NCI-H446 (cell line): ENCODE data around the gene SEPHS2.
"Not testable (repeated sequence)": the region's sequence is repeated elsewhere in the genome, so short reads cannot be mapped to it uniquely, and the experiment has no call there.

ENCODE experiments used
- DNase-seq, 2 experiments: peaks; one replicate each; lab custom pipeline; 2025; lab: John Stamatoyannopoulos, UW

SEPHS2 gene

DNA sequence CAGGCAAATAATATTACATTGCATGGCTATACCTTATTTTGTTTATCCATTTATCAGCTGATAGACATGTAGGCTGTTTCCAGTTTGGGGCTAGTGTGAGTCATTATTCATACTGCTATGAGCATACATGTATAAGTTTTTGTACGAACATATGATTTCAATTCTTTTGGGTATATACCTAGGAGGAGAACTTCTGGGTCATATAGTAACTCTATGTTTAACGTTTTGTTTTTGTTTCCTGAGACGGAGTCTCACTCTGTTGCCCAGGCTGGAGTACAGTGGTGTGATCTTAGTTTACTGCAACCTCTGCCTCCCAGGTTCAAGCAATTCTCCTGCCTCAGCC, 24.5 kb upstream of the SEPHS2 start:
- no peak for DNase-seq

DNA sequence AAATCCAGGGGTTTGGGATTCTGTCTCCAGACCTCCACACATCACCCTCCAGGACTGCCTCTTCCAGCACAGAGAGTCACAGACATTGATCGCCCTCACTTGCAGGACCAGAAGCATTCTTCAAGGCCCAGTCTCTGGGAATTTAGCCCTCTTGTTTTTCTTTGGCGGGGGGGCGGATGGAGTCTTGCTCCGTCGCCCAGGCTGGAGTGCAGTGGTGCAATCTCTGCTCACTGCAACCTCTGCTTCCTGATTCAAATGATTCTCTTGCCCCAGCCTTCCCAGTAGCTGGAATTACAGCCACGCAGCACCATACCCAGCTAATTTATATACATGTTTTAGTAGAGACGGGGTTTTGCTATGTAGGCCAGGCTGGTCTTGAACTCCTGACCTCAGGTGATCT, 18.4 kb upstream of the SEPHS2 start:
- no peak for DNase-seq

DNA sequence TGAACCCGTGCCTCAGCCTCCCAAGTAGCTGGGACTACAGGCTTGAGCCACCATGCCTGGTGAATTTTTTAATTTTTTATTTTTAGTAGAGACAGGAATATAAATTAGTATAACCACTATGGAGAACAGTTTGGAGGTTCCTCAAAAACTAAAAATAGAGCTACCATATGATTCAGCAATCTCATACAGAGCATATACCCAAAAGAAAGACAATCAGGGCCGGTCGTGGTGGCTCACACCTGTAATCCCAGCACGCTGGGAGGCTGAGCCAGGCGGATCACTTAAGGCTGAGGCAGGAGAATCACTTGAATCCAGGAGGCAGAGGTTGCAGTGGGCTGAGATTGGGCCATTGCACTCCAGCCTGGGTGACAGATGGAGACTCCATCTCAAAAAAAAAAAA, 15.8 kb upstream of the SEPHS2 start:
- not testable (repeated sequence) for DNase-seq

DNA sequence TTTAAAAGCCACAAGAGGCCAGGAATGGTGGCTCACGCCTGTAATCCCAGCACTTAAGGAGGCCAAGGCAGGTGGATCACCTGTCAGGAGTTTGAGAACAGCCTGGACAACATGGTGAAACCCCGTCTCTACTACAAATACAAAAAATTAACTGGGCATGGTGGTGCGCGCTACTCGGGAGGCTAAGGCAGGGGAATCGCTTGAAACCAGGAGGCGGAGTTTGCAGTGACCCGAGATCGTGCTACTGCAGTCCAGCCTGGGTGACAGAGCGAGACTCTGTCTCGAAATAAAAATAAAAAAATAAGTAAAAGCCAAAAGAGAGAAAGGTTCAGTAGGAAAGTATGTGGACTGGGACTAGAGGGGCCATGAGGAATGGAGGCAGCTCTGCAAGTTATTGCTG, 13.8 kb upstream of the SEPHS2 start:
- no peak for DNase-seq

DNA sequence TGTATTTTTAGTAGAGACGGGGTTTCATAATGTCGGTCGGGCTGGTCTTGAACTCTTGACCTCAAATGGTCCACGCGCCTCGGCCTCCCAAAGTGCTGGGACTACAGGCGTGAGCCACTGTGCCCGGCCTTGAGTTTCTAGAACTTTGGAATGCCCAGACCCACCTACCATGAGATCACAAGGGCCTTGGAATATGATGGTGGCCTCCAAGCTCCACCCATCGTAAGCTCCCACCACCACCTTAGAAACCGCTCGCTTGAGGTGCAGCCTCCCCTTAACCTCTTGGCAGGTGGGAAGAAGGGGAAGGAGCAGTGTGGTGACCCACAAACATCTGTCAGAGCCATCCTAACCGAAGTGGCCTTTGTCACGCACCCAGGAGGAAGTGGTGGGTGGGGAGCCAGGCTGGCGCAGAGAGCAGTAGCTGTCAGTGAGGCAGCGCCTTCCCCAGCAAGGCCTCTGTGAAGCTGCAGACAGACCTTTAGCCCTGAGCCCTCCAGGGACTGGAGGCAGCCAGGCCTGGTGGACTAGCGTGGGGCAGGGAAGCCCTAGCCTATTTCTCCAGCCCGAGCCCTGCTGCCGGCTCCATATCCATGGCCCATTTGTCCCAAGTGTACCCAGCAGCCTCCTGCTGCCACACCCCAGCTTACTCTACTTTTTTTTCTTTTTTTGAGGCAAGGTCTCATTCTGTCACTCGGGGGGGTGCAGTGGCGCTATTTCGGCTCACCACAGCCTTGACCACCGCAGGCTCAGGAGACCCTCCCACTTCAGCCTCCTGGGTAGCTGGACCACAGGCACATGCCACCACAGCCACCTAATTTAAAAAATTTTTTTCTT, 13.1 kb upstream of the SEPHS2 start:
- DNase-seq: no peak

DNA sequence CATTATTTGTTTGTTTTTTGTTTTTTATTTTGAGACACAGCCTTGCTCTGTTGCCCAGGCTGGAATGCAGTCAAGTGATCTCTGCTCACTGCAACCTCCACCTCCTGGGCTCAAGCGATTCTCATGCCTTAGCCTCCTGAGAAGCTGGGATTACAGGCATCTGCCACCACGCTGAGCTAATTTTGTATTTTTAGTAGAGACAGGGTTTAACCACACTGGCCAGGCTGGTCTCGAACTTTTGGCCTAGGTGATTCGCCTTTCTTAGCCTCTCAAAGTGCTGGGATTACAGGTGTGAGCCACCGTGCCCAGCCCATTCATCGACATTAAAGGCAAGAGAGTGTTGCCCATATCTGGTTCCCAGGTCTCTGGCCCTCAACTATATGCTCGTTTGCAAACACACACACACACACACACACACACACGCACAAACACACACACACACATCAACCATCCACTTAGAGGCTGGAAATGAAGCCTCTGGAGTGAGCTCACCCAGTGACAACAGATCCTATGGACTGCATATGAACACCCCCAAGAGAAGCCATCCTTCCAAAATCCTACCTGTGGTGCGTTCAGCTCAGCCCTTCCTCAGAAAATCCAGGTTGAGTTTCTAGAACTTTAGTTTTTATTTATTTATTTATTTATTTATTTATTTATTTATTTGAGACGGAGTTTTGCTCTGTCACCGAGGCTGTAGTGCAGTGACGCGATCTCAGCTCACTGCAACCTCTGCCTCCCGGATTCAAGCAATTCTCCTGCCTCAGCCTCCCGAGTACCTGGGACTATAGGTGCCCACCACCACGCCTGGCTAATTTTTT, 12.3 kb upstream of the SEPHS2 start:
- DNase-seq: no peak

DNA sequence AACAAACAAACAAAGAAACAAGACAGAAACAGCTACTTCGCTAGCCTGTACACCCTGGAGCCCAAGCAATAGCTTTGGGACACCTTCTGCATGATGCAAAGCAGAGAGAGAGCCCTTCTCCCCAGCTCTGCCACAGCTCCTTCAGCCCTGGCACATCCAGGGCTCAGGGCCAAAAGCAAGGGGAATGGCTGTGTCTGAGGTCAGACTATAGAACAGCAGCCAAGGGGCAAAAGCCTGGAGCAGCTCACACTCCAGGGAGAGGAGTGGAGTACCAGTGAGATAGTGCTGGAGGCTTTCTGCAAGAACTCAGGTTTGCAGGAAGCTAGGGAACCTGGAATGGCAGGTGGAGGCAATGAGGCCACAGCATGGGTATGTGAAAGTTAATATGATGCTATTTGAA, 11.6 kb upstream of the SEPHS2 start:
- no peak for DNase-seq

DNA sequence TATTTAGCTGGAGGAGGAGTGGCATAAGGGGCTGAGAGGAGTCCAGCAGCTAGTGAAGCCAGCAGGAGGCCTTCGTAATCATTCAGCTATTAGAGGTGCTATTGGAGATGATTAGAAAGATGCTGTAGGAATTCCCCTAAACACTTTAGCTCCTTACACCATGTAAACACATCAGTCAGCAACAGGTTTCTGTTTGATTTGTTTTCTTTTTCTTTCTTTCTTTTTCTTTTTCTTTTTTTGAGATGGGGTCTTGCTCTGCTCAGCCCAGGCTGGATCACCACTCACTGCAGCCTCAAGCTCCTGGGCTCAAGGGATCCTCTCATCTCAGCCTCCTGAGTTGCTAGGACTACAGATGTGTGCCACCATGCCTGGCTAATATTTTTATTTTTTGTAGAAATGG, 10.6 kb upstream of the SEPHS2 start:
- DNase-seq: no peak

DNA sequence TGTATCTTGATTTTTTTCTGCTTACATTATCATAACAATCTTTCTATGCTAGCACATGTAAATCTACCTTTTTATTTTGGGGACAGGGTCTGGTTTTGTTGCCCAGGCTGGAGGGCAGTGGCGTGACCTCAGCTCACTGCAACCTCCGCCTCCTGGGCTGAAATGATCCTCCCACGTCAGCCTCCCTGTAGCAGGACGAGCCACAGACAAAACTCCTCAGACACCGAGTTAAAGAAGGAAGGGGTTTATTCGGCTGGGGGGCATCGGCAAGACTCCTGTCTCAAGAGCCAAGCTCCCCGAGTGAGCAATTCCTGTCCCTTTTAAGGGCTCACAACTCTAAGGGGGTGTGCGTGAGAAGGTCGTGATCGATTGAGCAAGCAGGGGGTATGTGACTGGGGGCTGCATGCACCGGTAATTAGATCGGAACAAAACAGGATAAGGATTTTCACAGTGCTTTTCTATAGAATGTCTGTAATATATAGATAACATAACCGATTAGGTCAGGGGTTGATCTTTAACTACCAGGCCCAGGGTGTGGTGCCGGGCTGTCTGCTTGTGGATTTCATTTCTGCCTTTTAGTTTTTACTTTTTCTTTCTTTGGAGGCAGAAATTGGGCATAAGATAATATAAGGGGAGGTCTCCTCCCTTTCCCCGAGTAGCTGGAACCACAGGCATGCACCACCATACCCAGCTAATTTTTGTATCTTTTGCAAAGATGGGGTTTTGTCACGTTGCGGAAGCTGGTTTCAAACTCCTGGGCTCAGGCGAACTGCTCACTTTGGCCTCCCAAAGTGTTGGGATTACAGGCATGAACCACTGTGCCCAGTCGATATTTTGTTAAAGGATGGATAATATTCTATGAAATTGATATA, 7.3 kb upstream of the SEPHS2 start:
- DNase-seq: not testable (repeated sequence)

DNA sequence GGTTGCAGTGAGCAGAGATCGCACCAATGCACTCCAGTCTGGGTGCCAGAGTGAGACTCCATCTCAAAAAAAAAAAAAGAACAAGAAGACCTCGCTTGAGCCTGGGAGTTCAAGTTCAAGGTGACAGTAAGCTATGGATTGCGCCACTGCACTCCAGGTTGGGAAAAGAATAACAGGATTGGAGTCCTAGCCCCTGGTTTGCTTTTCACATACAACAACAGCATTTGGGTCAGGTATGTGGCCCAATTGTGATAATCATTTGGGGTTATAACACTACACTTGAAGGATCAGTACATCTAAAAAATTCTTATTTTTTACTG, 3.4 kb upstream of the SEPHS2 start:
- DNase-seq: no peak

DNA sequence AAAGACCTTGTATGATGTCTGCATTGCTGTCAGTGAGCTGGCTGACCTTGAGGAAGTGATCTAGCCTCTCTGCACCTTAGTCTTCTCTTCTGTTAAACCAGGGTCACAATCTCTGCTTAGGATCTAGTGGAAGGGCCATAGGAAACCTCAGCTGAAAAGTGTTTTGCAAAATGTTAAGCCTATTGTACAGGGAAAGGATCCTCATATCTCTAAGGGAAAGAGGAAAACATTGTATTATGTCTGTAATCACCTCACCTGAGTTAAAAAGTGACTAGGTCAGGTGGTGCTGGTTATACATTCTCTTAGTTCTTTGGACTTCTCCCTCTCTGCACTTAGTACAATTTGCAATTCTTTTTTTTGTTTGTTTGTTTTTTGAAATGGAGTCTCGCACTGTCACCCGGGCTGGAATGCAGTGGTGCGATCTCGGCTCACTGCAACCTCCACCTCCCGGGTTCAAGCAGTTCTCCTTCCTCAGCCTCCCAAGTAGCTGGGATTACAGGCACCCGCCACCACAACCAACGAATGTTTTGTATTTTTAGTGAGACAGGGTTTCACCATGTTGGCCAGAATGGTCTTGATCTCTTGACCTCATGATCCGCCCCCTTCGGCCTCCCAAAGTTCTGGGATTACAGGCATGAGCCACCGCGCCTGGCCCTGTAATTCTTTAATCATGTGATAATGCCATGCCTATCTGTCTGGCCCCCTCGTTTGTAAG, 2.0 kb upstream of the SEPHS2 start:
- DNase-seq: no peak

DNA sequence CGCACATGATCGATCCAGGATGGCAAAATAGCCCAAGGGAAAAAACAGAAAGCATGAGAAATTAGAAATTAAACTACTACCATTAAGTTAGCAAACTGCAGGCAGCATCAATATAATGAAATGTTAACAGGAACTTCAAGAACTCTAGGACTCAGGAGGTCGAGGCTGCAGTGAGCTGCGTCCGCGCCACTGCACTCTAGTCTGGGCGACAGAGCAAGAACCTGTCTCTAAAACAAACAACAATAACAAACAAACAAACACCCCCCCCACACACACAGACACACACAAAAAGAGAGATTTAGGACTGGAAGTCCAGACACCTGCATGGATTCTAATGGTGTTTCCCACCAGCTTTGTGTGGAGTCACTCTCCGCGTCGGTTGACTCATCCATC, 525 bp upstream of the SEPHS2 start:
- no peak for DNase-seq

DNA sequence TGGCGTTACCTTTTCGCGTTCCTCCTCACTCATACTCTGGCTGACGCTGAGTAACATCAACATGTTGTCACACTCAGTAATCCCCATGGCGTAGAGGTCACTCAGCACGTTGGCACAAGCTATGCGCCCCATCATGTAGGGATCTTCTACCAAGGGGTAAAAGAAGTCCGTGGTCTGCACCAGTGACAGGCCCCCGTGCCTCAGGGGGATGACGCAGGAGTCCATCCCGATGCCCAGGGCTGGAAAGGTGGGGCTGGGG, 596 bp downstream of the SEPHS2 start:
- no peak for DNase-seq

DNA sequence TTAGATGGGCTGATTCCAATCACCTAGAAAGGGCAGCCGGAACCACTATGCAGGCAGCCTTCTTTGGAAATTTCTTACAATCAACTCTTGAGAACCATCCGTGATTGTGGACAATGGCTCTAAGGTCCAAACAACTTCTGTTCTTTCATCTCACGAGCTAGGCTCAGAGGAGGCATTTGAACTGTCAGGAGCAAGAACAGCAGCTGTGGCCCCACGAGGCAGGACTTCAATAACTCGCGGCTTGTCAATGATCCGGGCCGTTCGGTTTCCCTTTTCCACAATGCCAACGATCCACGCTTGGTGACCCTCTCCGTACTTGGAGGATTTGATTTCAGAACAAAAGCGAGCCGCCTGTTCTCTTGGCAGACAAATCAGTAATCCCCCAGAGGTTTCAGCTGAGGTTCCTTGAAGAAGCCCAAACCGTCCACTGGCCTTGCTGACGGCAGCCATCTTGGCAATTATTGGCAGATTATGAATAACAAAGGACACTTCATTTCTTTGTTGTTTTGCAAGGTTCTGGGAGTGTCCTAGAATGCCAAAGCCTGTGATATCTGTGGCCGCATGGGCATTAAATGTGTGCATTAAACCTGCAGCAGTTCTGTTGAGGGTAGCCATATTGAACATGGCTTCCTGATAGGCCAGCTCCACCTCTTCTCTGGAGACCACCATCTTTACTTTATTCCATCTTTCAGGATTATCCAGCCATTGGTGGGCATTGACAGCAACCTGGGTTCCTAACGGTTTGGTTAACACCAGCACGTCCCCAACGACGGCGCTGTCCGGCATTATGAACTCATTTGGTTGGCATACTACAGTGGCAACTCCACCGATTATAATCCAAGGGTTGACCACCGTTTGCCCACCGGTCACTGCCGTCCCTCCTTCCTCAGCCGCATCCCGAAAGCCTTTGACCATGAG, 1.2 kb downstream of the SEPHS2 start:
- DNase-seq: no peak

DNA sequence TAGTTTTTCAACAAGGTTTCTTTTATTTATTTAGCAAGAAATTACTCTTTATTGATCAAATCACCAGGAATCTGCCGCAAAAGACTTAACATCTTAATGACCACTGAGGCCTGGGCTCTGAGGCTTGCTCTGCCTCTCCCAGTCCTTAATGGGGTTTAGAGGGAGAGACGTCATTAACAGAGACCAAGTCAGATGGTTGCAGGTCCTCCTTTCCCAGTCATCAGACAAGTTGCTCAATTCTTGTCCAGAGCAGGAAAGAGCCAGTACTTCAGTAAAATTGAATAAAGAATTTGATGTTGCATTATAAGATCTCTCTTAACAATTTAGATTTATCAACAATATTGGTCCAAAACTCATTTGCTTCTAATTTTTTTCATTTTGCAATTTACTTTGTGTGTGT, 2.0 kb downstream of the SEPHS2 start:
- no peak for DNase-seq

DNA sequence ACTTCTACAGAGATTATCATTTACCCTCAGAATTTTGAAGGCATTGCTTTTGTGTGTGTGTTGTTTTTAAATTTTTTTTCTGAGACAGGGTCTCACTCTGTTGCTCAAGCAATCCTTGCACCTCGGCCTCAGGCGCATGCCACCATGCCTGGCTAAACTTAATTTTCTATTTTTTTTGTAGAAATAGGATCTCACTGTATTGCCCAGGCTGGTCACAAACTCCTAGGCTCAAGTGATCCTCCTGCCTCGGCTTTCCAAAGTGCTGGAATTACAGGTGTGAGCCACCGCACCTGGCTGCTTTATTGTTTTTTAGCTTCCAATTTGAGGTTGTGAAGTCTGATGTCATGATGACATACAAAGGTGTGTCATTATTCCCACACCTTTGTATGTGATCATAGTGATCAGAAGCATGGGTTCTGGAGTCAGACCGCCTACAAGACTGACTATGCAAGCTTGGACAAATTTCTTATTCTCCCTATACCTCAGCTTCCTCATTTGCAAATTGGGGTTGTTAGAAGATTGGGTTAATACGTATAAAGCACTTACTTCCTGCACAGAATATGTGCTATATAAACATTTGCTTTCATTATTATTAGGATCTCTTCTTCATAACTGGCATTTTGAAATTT, 5.8 kb downstream of the SEPHS2 start:
- no peak for DNase-seq

DNA sequence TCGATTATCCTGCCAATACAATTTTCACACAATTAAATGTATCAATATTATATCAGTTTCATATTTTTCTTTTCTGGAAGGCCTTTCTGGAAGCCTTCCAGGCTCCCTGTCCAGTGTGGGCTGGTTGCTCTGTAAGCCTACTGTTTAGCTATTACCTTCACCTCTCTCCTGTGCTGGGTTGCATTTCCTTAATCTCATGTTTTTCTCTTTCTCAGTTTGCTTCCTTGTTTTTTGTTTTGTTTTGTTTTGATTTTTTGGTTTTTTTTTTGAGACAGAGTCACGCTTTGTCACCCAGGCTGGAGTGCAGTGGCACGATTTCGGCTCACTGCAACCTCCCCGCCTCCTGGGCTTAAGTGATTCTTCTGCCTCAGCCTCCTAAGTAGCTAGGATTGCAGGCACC, 6.8 kb downstream of the SEPHS2 start:
- no peak for DNase-seq

DNA sequence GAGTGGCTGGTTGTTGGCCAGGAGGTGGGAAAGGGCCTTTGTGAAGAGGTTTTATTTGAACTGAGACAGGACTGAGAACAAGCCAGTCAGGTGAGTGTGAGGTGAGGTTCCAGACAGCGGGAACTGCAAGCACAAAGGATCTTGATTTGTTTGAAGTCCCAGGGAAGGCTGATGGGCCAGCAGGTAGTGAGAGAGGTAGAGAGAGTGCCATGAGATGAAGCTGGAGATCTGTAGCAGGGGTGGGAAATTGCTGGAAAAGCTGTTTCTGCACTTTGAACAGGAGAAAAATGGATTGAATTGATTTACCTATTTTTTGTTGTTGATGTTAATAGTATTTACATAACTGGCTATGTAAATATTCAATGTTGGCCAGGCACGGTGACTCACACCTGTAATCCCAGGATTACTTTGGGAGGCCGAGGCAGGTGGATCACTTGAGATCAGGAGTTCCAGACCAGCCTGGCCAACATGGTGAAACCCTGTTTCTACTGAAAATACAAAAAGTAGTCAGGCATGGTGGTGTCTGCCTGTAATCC, 8.1 kb downstream of the SEPHS2 start:
- DNase-seq: no peak

DNA sequence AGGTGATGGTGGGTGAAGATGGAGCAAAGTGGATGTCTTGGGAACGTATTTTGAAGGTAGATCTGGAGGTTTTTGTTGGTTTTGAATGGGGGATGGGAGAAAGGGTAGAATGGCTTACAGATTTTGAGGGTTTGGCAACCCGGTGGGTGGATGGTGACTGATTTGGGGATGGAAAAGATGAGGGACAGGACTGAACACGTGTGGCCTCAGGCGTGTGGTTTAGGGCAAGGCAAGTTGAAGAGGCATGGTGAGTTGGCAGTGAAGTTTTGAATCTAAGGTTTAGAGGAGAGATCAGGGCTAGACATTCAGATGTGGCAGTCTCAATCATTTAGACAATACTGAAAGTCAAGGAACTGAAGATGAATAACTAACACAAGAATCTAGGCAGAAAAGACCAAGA, 10.8 kb downstream of the SEPHS2 start:
- DNase-seq: no peak

DNA sequence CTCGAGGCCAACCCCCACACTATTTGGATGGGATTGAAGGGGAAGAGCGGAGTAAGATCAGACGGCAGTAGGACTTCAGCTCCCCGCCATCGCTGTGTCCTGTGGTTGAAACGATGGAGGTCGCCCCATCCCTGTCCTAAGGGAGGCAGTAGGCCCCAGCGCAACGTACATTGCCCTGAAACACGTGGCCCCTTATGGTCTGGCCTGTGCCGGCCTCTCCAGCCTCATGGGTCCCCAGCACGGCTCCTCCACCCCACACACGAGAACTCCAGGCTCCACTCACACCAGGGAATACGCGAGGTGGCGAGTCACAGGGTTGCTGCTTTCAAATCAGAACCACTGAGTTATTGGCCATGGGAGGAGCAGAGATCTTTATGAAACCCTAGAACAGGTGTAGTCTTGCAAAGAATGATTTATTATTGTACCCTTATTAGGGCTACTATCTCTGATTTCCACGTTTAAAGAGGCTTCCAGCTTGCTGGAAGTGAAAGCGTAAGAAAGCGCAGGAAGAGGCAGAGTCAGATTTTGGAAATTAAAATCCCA, 15.2 kb downstream of the SEPHS2 start:
- DNase-seq: no peak
